HepG2 (cell line): ENCODE results near the gene HMGCR.

Source experiments
- AFF4 ChIP-seq: sonication (generic); formaldehyde crosslinking; IDR thresholded peaks from 2 replicates; pipeline ENCODE4 v1.4.0; 2020; ENCODE audit warnings: missing genetic modification reagents
- BCLAF1 ChIP-seq: fragments of 450-650 bp; IDR thresholded peaks from 2 replicates; pipeline ENCODE4 v1.6.1; 2017; ENCODE audit warnings: mild to moderate bottlenecking
- CTCF ChIP-seq: sonication (generic); formaldehyde crosslinking; IDR thresholded peaks from 2 replicates; pipeline ENCODE4 v1.5.0; 2020; ENCODE audit warnings: mild to moderate bottlenecking, missing genetic modification reagents, moderate library complexity
- ISX ChIP-seq: sonication (generic); formaldehyde crosslinking; conservative IDR thresholded peaks from 2 replicates; pipeline ENCODE4 v1.5.0; 2020; ENCODE audit warnings: missing genetic modification reagents
- KDM4B ChIP-seq: sonication (generic); formaldehyde crosslinking; IDR thresholded peaks from 2 replicates; pipeline ENCODE4 v1.4.0; 2020; ENCODE audit warnings: missing genetic modification reagents
- PRMT3 ChIP-seq: sonication (generic); formaldehyde crosslinking; IDR thresholded peaks from 2 replicates; pipeline ENCODE4 v1.8.1; 2022; ENCODE audit warnings: low read depth, mild to moderate bottlenecking, moderate library complexity, missing genetic modification reagents, borderline replicate concordance
- RAD21 ChIP-seq: fragments of 450-650 bp; formaldehyde crosslinking; IDR thresholded peaks from 2 replicates; pipeline ENCODE4 v1.5.0; 2020; ENCODE audit warnings: mild to moderate bottlenecking
- SAFB2 ChIP-seq: sonication (generic); formaldehyde crosslinking; IDR thresholded peaks from 2 replicates; pipeline ENCODE4 v1.5.1; 2020; ENCODE audit warnings: missing genetic modification reagents, low read depth, mild to moderate bottlenecking, borderline replicate concordance
- SP1 ChIP-seq, 2 experiments: fragments of 450-650 bp in 1 of 2; sonication (generic) in 1 of 2; formaldehyde crosslinking in 1 of 2; IDR thresholded peaks; 2 replicates each; pipeline versions ENCODE4 v1.4.0 to v1.6.1; 2016 to 2020; ENCODE audit warnings: missing genetic modification reagents in 1 of 2
- SRF ChIP-seq: IDR thresholded peaks from 2 replicates; pipeline ENCODE4 v1.6.1; 2011; ENCODE audit warnings: mild to moderate bottlenecking, low read depth, low read length, moderate library complexity
- TP53 ChIP-seq: sonication (generic); formaldehyde crosslinking; conservative IDR thresholded peaks from 2 replicates; pipeline ENCODE4 v1.4.0; 2020; ENCODE audit warnings: missing genetic modification reagents
- TF ChIP-seq, protein P1 (sequence below): sonication (generic); formaldehyde crosslinking; IDR thresholded peaks from 2 replicates; pipeline ENCODE4 v1.4.0; 2020; ENCODE audit warnings: missing genetic modification reagents, borderline replicate concordance
- TF ChIP-seq, protein P2 (sequence below): IDR thresholded peaks from 2 replicates; pipeline ENCODE4 v1.6.1; 2016; ENCODE audit warnings: low read depth, control low read depth

GRCh38 chr5:75338408-75338807 lies 1.4 kb downstream of the HMGCR start:
- TF ChIP-seq, protein P1, sequence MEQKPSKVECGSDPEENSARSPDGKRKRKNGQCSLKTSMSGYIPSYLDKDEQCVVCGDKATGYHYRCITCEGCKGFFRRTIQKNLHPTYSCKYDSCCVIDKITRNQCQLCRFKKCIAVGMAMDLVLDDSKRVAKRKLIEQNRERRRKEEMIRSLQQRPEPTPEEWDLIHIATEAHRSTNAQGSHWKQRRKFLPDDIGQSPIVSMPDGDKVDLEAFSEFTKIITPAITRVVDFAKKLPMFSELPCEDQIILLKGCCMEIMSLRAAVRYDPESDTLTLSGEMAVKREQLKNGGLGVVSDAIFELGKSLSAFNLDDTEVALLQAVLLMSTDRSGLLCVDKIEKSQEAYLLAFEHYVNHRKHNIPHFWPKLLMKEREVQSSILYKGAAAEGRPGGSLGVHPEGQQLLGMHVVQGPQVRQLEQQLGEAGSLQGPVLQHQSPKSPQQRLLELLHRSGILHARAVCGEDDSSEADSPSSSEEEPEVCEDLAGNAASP (CRISPR knock-in tag), result no peak
- TF ChIP-seq TP53 (no peak), SRF (no peak), KDM4B (no peak), CTCF (CRISPR knock-in tag) (no peak), BCLAF1 (no peak), ISX (CRISPR knock-in tag) (no peak), AFF4 (CRISPR knock-in tag) (no peak), PRMT3 (CRISPR knock-in tag) (no peak), SAFB2 (CRISPR knock-in tag) (no peak), SP1 (IDR thresholded peaks at IDR 0.05) (no peak), SP1 (CRISPR knock-in tag; IDR thresholded peaks at IDR 0.05) (no peak), RAD21 (CRISPR knock-in tag) (no peak)
- TF ChIP-seq, protein P2, sequence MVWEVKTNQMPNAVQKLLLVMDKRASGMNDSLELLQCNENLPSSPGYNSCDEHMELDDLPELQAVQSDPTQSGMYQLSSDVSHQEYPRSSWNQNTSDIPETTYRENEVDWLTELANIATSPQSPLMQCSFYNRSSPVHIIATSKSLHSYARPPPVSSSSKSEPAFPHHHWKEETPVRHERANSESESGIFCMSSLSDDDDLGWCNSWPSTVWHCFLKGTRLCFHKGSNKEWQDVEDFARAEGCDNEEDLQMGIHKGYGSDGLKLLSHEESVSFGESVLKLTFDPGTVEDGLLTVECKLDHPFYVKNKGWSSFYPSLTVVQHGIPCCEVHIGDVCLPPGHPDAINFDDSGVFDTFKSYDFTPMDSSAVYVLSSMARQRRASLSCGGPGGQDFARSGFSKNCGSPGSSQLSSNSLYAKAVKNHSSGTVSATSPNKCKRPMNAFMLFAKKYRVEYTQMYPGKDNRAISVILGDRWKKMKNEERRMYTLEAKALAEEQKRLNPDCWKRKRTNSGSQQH (CRISPR knock-in tag), result no peak
